A673 (cell line): ENCODE results near the gene SCGB2A2. TPM values are rescaled to one million over a fixed set of nuclear protein-coding genes. Genes with fewer than 3 reads are reported as not detected.

Experiments used
- BruUV-seq: library from RNA; stranded (reverse); fragments of 400-500 nt; replicated peaks from 2 replicates; lab custom pipeline; 2021; lab: Mats Ljungman, UMichigan
- CTCF ChIA-PET: fragments of 300-600 bp; sonication (Branson Sonifier 250); formaldehyde crosslinking; loops from one replicate; lab custom pipeline; 2022; ENCODE audit warnings: antibody characterized with exemption; lab: Charles Lee
- POLR2A ChIA-PET: fragments of 300-600 bp; sonication (Branson Sonifier 250); formaldehyde crosslinking; loops from one replicate; lab custom pipeline; 2022; ENCODE audit warnings: antibody characterized with exemption; ENCODE audit not compliant: low non-redundant PET; lab: Charles Lee
- DNase-seq: peaks from one replicate; pipeline ENCODE4 v3.0.0-alpha.2; 2015; ENCODE audit warnings: low spot score
- H3K27ac ChIP-seq: fragments of 200-600 bp; sonication (generic); 2 replicates; pipeline ENCODE4 v1.5.1; 2016; ENCODE audit warnings: mixed run types, low read depth, mild to moderate bottlenecking, mixed read lengths, antibody characterized with exemption, low read length; ENCODE audit not compliant: poor library complexity, severe bottlenecking
- H3K27me3 ChIP-seq: fragments of 200-600 bp; sonication (generic); replicated peaks from 2 replicates; pipeline ENCODE4 v1.6.1; 2017; ENCODE audit warnings: mixed run types, low read depth, mild to moderate bottlenecking, mixed read lengths, antibody characterized with exemption, low read length; ENCODE audit not compliant: insufficient read depth, poor library complexity
- H3K36me3 ChIP-seq: fragments of 200-600 bp; sonication (generic); 2 replicates; pipeline ENCODE4 v1.6.1; 2016; ENCODE audit warnings: mixed run types, mild to moderate bottlenecking, mixed read lengths, antibody characterized with exemption, low read length; ENCODE audit not compliant: insufficient read depth, poor library complexity, severe bottlenecking
- H3K4me1 ChIP-seq: fragments of 200-600 bp; sonication (generic); 2 replicates; pipeline ENCODE4 v1.6.1; 2017; ENCODE audit warnings: mixed run types, mild to moderate bottlenecking, mixed read lengths, antibody characterized with exemption, low read length; ENCODE audit not compliant: insufficient read depth, poor library complexity, severe bottlenecking
- H3K4me3 ChIP-seq: fragments of 200-600 bp; sonication (generic); 2 replicates; pipeline ENCODE4 v1.5.1; 2016; ENCODE audit warnings: low read depth, mixed run types, mild to moderate bottlenecking, mixed read lengths, low read length; ENCODE audit not compliant: poor library complexity, severe bottlenecking
- H3K9me3 ChIP-seq: fragments of 200-600 bp; sonication (generic); 2 replicates; pipeline ENCODE4 v1.6.1; 2016; ENCODE audit warnings: mixed run types, low read depth, mild to moderate bottlenecking, mixed read lengths, antibody characterized with exemption, low read length; ENCODE audit not compliant: poor library complexity, severe bottlenecking
- EZH2 ChIP-seq: fragments of 200-600 bp; sonication (generic); IDR thresholded peaks from 2 replicates; pipeline ENCODE4 v1.6.1; 2017; ENCODE audit warnings: borderline replicate concordance, low read depth, mild to moderate bottlenecking, mixed read lengths, antibody characterized with exemption, low read length; ENCODE audit not compliant: poor library complexity, severe bottlenecking
- intact Hi-C: fragments of 100-400 bp; cut with micrococcal nuclease; formaldehyde crosslinking; loops from one replicate; pipeline ENCODE4 v1.10.0; 2022; ENCODE audit not compliant: unreplicated experiment
- total RNA-seq: library from RNA; stranded (reverse); gene quantifications from 2 replicates; pipeline ENCODE4 v1.2.3, GENCODE V29; 2021
- TF ChIP-seq, protein P1 (sequence below): fragments of 300-800, 200-600 bp; sonication (generic); conservative IDR thresholded peaks from 2 replicates; pipeline ENCODE4 v1.5.1; 2017; ENCODE audit warnings: low read depth, mild to moderate bottlenecking, antibody characterized with exemption, low read length, moderate library complexity, mixed read lengths

The SCGB2A2 gene
- total RNA-seq, 1 experiment from 2014 or later, result not detected

DNA sequence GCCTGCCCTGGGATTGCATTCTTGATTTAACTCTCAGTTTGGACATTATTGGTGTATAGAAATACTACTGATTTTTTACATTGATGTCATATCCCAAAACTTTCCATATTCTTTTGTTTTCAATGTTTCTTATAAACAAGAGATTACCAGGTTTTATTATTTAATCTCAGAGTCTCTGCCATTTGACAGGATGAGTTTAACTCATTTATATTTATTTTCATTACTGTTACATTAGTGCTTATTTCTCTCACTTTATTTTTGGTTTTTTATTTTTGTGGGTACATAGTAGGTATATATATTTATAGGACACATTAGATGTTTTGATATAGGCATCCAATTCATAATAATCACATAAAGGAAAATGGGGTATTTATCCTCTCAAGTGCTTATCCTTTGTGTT is 38.0 kb downstream of the SCGB2A2 start:
- Histone ChIP-seq H3K36me3 (no peaks in the 10 kb centered on the region), H3K4me3 (no peak overlapping the region), H3K27me3 (peaks cover 16% of the 10 kb centered on the region), H3K27ac (no peak overlapping the region), H3K4me1 (no peaks in the 10 kb centered on the region), H3K9me3 (no peaks in the 10 kb centered on the region)
- TF ChIP-seq, protein P1, sequence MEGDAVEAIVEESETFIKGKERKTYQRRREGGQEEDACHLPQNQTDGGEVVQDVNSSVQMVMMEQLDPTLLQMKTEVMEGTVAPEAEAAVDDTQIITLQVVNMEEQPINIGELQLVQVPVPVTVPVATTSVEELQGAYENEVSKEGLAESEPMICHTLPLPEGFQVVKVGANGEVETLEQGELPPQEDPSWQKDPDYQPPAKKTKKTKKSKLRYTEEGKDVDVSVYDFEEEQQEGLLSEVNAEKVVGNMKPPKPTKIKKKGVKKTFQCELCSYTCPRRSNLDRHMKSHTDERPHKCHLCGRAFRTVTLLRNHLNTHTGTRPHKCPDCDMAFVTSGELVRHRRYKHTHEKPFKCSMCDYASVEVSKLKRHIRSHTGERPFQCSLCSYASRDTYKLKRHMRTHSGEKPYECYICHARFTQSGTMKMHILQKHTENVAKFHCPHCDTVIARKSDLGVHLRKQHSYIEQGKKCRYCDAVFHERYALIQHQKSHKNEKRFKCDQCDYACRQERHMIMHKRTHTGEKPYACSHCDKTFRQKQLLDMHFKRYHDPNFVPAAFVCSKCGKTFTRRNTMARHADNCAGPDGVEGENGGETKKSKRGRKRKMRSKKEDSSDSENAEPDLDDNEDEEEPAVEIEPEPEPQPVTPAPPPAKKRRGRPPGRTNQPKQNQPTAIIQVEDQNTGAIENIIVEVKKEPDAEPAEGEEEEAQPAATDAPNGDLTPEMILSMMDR, result no peak
- TF ChIP-seq EZH2, result no peak
- no peak for DNase-seq
- BruUV-seq, result no TSS peak
- CTCF ChIA-PET, result no interaction called here
- intact Hi-C loops, result no loop called here
- POLR2A ChIA-PET, result no interaction called here

DNA sequence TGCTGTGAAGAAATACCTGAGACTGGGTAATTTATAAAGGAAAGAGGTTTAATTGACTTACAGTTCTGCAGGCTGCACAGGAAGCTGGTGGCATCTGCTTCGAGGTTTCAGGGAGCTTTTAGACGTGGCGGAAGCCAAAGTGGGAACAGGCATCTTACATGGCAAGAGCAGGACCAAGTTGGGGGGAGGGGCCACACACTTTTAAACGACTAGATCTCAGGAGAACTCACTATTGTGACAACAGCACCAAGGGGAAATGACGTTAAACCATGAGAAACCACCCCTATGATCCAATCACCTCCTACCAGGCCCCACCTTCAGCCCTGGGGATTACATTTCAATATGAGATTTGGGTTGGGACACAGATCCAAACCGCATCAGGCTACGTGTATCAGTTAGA is 40.0 kb downstream of the SCGB2A2 start:
- no peak overlapping the region for H3K4me3 ChIP-seq
- no peaks in the 10 kb centered on the region for H3K9me3 ChIP-seq
- BruUV-seq, result no TSS peak
- TF ChIP-seq EZH2, result no peak
- TF ChIP-seq, protein P1, result no peak
- peaks cover 18% of the 10 kb centered on the region for H3K27me3 ChIP-seq
- no peak for DNase-seq
- H3K36me3 ChIP-seq, result no peaks in the 10 kb centered on the region
- ChIA-PET POLR2A (no interaction called here), CTCF (no interaction called here)
- no peak overlapping the region for H3K27ac ChIP-seq
- intact Hi-C loops, result loop anchor here (2.0 to 10.0 kb wide), 3 partner anchors 73 to 435 kb away; no protein-coding TSS in a partner anchor
- H3K4me1 ChIP-seq, result no peaks in the 10 kb centered on the region

DNA sequence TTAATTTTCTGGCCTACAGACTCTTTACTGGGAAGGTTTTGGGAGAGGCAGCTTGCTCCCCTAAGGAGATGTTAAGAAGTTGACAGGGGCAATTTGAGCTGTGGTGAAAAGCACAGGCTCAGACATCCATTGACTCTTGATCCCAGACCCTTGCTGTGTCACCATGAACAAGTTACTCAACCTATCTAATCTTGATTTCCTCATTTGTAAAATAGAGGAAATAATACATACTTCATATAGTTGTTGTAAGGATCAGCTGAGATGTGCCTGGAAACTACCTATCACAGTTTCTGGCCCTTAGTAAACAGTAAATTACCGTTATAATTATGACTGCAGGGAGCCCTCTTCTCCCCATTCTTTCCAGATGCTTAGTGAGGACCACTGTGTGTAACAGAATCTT is 45.5 kb downstream of the SCGB2A2 start:
- Histone ChIP-seq H3K27me3 (peaks cover 20% of the 10 kb centered on the region), H3K9me3 (no peaks in the 10 kb centered on the region), H3K36me3 (no peaks in the 10 kb centered on the region), H3K4me3 (no peak overlapping the region), H3K27ac (no peak overlapping the region), H3K4me1 (no peaks in the 10 kb centered on the region)
- BruUV-seq, result no TSS peak
- no peak for DNase-seq
- CTCF ChIA-PET, result no interaction called here
- intact Hi-C loops, result loop anchor here (10.0 kb wide), 1 partner anchor 441 kb away; no protein-coding TSS in a partner anchor
- POLR2A ChIA-PET, result no interaction called here
- TF ChIP-seq, protein P1, result no peak
- TF ChIP-seq EZH2, result no peak
